ENCODE data around the gene DDX55. TPM values are rescaled to one million over a fixed set of nuclear protein-coding genes. Genes with fewer than 3 reads are reported as not detected.
A peak's percentile ranks its signal among the peaks of the same experiment; 100 is the strongest.

DDX55 gene
- polyA plus RNA-seq, 1 donor (not counting 4 experiments of a cell fraction or from before 2014, with no cell fraction given): 25.7 TPM

GRCh38 chr12:123621101-123621500 is 19.2 kb downstream of the DDX55 start:
- H2AFZ ChIP-seq (ENCODE audit: control insufficient read depth, low read length): no peak overlapping the region
- H3K27ac ChIP-seq (ENCODE audit: control insufficient read depth, insufficient read depth, low read length): peak overlapping the region; percentile 45
- dilution Hi-C loops (cut with MboI; ENCODE audit: extremely low pct_ligation_motif_present, low sequenced_read_pairs): no loop called here
- H3K9me3 ChIP-seq (ENCODE audit: control insufficient read depth, low read depth, low read length): no peaks in the 10 kb centered on the region
- no peak for FAIRE-seq
- no peaks in the 10 kb centered on the region for H3K27me3 ChIP-seq (ENCODE audit: control insufficient read depth, extremely low read depth, insufficient read depth, low read length)
- H3K9me1 ChIP-seq (ENCODE audit: control insufficient read depth, extremely low read depth, insufficient read depth, low read length): no peaks in the 10 kb centered on the region
- H3K79me2 ChIP-seq (ENCODE audit: control insufficient read depth, insufficient read depth, low read length): no peaks in the 10 kb centered on the region
- H3K4me3 ChIP-seq (ENCODE audit: control insufficient read depth in 2 of 3, extremely low read depth in 1 of 3, insufficient read depth in 2 of 3, low read depth in 1 of 3, low read length in 3 of 3): no peak overlapping the region
- H3K4me2 ChIP-seq (ENCODE audit: control insufficient read depth, extremely low read depth, insufficient read depth, low read depth, low read length): no peak overlapping the region
- H3K36me3 ChIP-seq (ENCODE audit: control insufficient read depth in 2 of 2, extremely low read depth in 1 of 2, insufficient read depth in 2 of 2, low read length in 2 of 2): peaks cover 26 to 37% of the 10 kb centered on the region in 2 experiments
- peaks cover 14% of the 10 kb centered on the region for H3K4me1 ChIP-seq (ENCODE audit: control insufficient read depth, extremely low read depth, insufficient read depth, low read length)
- no peak for DNase-seq (ENCODE audit: low read depth, low spot score)
- TF ChIP-seq EZH2 (IDR thresholded peaks at IDR 0.05; ENCODE audit: low read length) (no peak), CTCF (optimal IDR thresholded peaks at IDR 0.05 in 1 of 3, IDR thresholded peaks at IDR 0.05 in 1 of 3, conservative IDR thresholded peaks at IDR 0.05 in 1 of 3; ENCODE audit: extremely low read depth in 1 of 3, insufficient read depth in 2 of 3, low read length in 3 of 3) (no peak)
- H3K9ac ChIP-seq (ENCODE audit: control insufficient read depth, extremely low read depth, insufficient read depth, low read length): no peak overlapping the region
- no peaks in the 10 kb centered on the region for H4K20me1 ChIP-seq (ENCODE audit: control insufficient read depth, extremely low read depth, insufficient read depth, low read length)

- Histone ChIP-seq H3K36me3 (ENCODE audit: control insufficient read depth in 2 of 2, extremely low read depth in 1 of 2, insufficient read depth in 2 of 2, low read length in 2 of 2) (peaks cover 26 to 33% of the 10 kb centered on the region in 2 experiments), H3K4me3 (ENCODE audit: control insufficient read depth in 2 of 3, extremely low read depth in 1 of 3, insufficient read depth in 2 of 3, low read depth in 1 of 3, low read length in 3 of 3) (no peak overlapping the region), H2AFZ (ENCODE audit: control insufficient read depth, low read length) (no peak overlapping the region), H3K27ac (ENCODE audit: control insufficient read depth, insufficient read depth, low read length) (peak overlapping the region; percentile 65), H3K79me2 (ENCODE audit: control insufficient read depth, insufficient read depth, low read length) (no peaks in the 10 kb centered on the region), H3K9me3 (ENCODE audit: control insufficient read depth, low read depth, low read length) (no peaks in the 10 kb centered on the region), H3K27me3 (ENCODE audit: control insufficient read depth, extremely low read depth, insufficient read depth, low read length) (no peaks in the 10 kb centered on the region), H3K9ac (ENCODE audit: control insufficient read depth, extremely low read depth, insufficient read depth, low read length) (peak overlapping the region; percentile 25), H3K4me2 (ENCODE audit: control insufficient read depth, extremely low read depth, insufficient read depth, low read depth, low read length) (no peak overlapping the region), H3K9me1 (ENCODE audit: control insufficient read depth, extremely low read depth, insufficient read depth, low read length) (no peaks in the 10 kb centered on the region), H3K4me1 (ENCODE audit: control insufficient read depth, extremely low read depth, insufficient read depth, low read length) (peaks cover 14% of the 10 kb centered on the region), H4K20me1 (ENCODE audit: control insufficient read depth, extremely low read depth, insufficient read depth, low read length) (no peaks in the 10 kb centered on the region)
- DNase-seq (ENCODE audit: low read depth, low spot score) (no peak), FAIRE-seq (peak; percentile 69)
- no peak for TF ChIP-seq CTCF (optimal IDR thresholded peaks at IDR 0.05 in 1 of 3, IDR thresholded peaks at IDR 0.05 in 1 of 3, conservative IDR thresholded peaks at IDR 0.05 in 1 of 3; ENCODE audit: extremely low read depth in 1 of 3, insufficient read depth in 2 of 3, low read length in 3 of 3)
- TF ChIP-seq EZH2 (IDR thresholded peaks at IDR 0.05; ENCODE audit: low read length): no peak
- dilution Hi-C loops (cut with MboI; ENCODE audit: extremely low pct_ligation_motif_present, low sequenced_read_pairs): no loop called here
Measured at GRCh38 chr12:123621619-123622530, 20.0 kb downstream of the DDX55 start.
